OCI-LY7 (cell line): ENCODE measurements around the gene PDGFRA. TPM values are rescaled to one million over a fixed set of nuclear protein-coding genes. Genes with fewer than 3 reads are reported as not detected.

Experiments used
- Bru-seq: library from RNA; stranded (reverse); fragments of 400-500 nt; gene quantifications from one replicate; lab custom pipeline; 2021; lab: Mats Ljungman, UMichigan
- BruChase-seq, 2 experiments: library from RNA; stranded (reverse); fragments of 400-500 nt; gene quantifications; one replicate each; lab custom pipeline; 2021; lab: Mats Ljungman, UMichigan
- BruUV-seq: library from RNA; stranded (reverse); fragments of 400-500 nt; replicated peaks from 2 replicates; lab custom pipeline; 2021; lab: Mats Ljungman, UMichigan
- CTCF ChIA-PET: fragments of 300-600 bp; sonication (Branson Sonifier 250); formaldehyde crosslinking; loops from one replicate; lab custom pipeline; 2022; ENCODE audit warnings: antibody characterized with exemption; ENCODE audit not compliant: unreplicated experiment; lab: Charles Lee
- POLR2A ChIA-PET: fragments of 300-600 bp; sonication (Branson Sonifier 250); formaldehyde crosslinking; loops from one replicate; lab custom pipeline; 2022; ENCODE audit warnings: antibody characterized with exemption; lab: Charles Lee
- DNase-seq: peaks from one replicate; pipeline ENCODE4 v3.0.0-alpha.2; 2015; ENCODE audit warnings: low spot score
- H2AFZ ChIP-seq: fragments of 200-600 bp; sonication (generic), shearing (Covaris generic); 2 replicates; pipeline ENCODE4 v1.6.1; 2014; ENCODE audit warnings: mild to moderate bottlenecking, antibody characterized with exemption, low read length, moderate library complexity
- H3K27ac ChIP-seq: fragments of 200-600 bp; sonication (generic); 2 replicates; pipeline ENCODE4 v1.5.1; 2014; ENCODE audit warnings: mixed run types, low read depth, mild to moderate bottlenecking, moderate library complexity, low read length, inconsistent platforms; ENCODE audit not compliant: poor library complexity, severe bottlenecking
- H3K36me3 ChIP-seq: fragments of 200-600 bp; sonication (generic); 2 replicates; pipeline ENCODE4 v1.6.1; 2014; ENCODE audit warnings: mild to moderate bottlenecking, antibody characterized with exemption, low read length, moderate library complexity, mixed read lengths; ENCODE audit not compliant: insufficient read depth
- H3K4me1 ChIP-seq: fragments of 200-600 bp; sonication (generic); 2 replicates; pipeline ENCODE4 v1.5.1; 2014; ENCODE audit warnings: mild to moderate bottlenecking, low read length; ENCODE audit not compliant: insufficient read depth, poor library complexity, severe bottlenecking
- H3K4me2 ChIP-seq: fragments of 200-600 bp; sonication (generic); 2 replicates; pipeline ENCODE4 v1.6.1; 2014; ENCODE audit warnings: mild to moderate bottlenecking, low read length
- H3K4me3 ChIP-seq: fragments of 200-600 bp; sonication (generic); 2 replicates; pipeline ENCODE4 v1.5.1; 2014; ENCODE audit warnings: mild to moderate bottlenecking, low read depth, low read length; ENCODE audit not compliant: poor library complexity, severe bottlenecking
- H3K79me2 ChIP-seq: fragments of 200-600 bp; sonication (generic); 2 replicates; pipeline ENCODE4 v1.6.1; 2016; ENCODE audit warnings: low read depth, mild to moderate bottlenecking, low read length, moderate library complexity, mixed read lengths; ENCODE audit not compliant: insufficient read depth
- H3K9me2 ChIP-seq: fragments of 200-600 bp; sonication (generic); 2 replicates; pipeline ENCODE4 v1.6.1; 2016; ENCODE audit warnings: mild to moderate bottlenecking, low read length, mixed read lengths; ENCODE audit not compliant: insufficient read depth
- H3K9me3 ChIP-seq: fragments of 200-600 bp; sonication (generic); 2 replicates; pipeline ENCODE4 v1.6.1; 2014; ENCODE audit warnings: mild to moderate bottlenecking, mixed run types, low read length, mixed read lengths
- H4K20me1 ChIP-seq: fragments of 200-600 bp; sonication (generic); 2 replicates; pipeline ENCODE4 v1.6.1; 2014; ENCODE audit warnings: mild to moderate bottlenecking, antibody characterized with exemption, low read length, moderate library complexity, mixed read lengths; ENCODE audit not compliant: insufficient read depth
- CTCF ChIP-seq: fragments of 200-600 bp; sonication (generic); conservative IDR thresholded peaks from 2 replicates; pipeline ENCODE4 v1.5.1; 2014; ENCODE audit warnings: mild to moderate bottlenecking, antibody characterized with exemption, low read length, moderate library complexity, mixed read lengths
- EZH2phosphoT487 ChIP-seq: fragments of 200-600 bp; sonication (generic); IDR thresholded peaks from 2 replicates; pipeline ENCODE4 v1.6.1; 2018; ENCODE audit warnings: low read depth, borderline replicate concordance, mild to moderate bottlenecking, mixed run types, antibody characterized with exemption, low read length, moderate library complexity, mixed read lengths
- intact Hi-C: fragments of 100-400 bp; cut with micrococcal nuclease; formaldehyde crosslinking; loops from one replicate; pipeline ENCODE4 v1.10.0; 2022; ENCODE audit not compliant: unreplicated experiment
- long read RNA-seq: library from polyadenylated mRNA; stranded (forward); transcript quantifications from one replicate; pipeline ENCODE4 v2.0.0, GENCODE V29; 2022
- total RNA-seq, 2 experiments: library from RNA; depleted of rRNA in 1 of 2; stranded (reverse); fragments of >200 nt in 1 of 2; shearing (Covaris generic) in 1 of 2; gene quantifications; 2 replicates each; pipeline ENCODE4 v1.2.3, GENCODE V29; 2014 to 2022

PDGFRA gene
- total RNA-seq (2014; rRNA removed; shearing (Covaris generic)) (not detected in 2 replicates), total RNA-seq (2022) (not detected in 2 replicates), Bru-seq, nascent RNA (not detected), BruChase-seq, experiment 1, labeled RNA remaining after a 6-hour chase (not detected), BruChase-seq, experiment 2, labeled RNA remaining after a 2-hour chase (not detected)
- long read RNA-seq, result 0 reads

DNA sequence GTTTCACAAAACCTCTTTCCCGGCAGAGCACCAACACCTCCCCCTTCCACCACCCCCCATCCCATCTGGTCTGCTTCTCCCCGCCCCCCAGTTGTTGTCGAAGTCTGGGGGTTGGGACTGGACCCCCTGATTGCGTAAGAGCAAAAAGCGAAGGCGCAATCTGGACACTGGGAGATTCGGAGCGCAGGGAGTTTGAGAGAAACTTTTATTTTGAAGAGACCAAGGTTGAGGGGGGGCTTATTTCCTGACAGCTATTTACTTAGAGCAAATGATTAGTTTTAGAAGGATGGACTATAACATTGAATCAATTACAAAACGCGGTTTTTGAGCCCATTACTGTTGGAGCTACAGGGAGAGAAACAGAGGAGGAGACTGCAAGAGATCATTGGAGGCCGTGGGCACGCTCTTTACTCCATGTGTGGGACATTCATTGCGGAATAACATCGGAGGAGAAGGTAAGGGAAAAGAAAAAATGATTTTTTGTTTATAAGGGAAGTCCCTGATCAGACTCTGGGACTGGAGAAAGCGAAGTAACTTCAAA lies at the start of gene PDGFRA:
PDGFRA (plus strand) TSS at position 333 of the 541 bp plus-strand sequence. CDS start 29,476 bp downstream, outside the sequence.
- TF ChIP-seq EZH2phosphoT487 (no peak), CTCF (no peak)
- no peak within 1 kb of the TSS for H3K4me3 ChIP-seq
- POLR2A ChIA-PET, result interaction anchor here (0.6 kb wide), 1 partner anchor 1877 kb away, joined by 3 read pairs; no protein-coding TSS in a partner anchor
- H3K36me3 ChIP-seq, result no peaks in the 10 kb centered on the region
- intact Hi-C loops, result no loop called here
- CTCF ChIA-PET, result no interaction called here
- no peaks in the 10 kb centered on the region for H3K9me3 ChIP-seq
- no peak for DNase-seq
- no peaks in the 10 kb centered on the region for H4K20me1 ChIP-seq
- H3K4me2 ChIP-seq, result peak within 1 kb of the TSS; percentile 25; the same call in 1 of the 2 replicates
- H2AFZ ChIP-seq, result no peak within 1 kb of the TSS
- no peaks in the 10 kb centered on the region for H3K79me2 ChIP-seq
- H3K27ac ChIP-seq, result no peak within 1 kb of the TSS
- no peaks in the 10 kb centered on the region for H3K9me2 ChIP-seq
- BruUV-seq, result no TSS peak
- peaks cover 3% of the 10 kb centered on the region for H3K4me1 ChIP-seq

DNA sequence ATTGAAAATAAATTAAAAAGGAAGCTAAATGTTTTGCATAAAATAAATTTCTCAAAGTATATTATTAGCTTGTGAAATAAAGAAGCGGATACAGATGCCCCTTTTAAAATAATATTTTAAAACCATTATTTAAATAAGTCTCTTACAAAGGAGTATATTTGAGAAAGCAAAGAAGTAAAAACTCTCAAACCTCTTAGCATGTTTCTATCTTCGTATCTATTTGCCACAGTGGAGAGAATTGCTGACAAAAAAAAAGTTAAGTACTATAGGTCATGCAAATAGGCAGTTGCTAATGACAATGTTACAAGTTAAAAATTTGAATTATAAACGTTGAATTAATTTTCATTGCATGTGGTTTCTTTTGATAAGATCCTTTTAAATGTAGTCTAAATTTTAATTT lies 44.5 kb upstream of the PDGFRA start:
- Histone ChIP-seq H4K20me1 (no peaks in the 10 kb centered on the region), H3K9me2 (no peaks in the 10 kb centered on the region), H3K4me1 (peaks cover 13% of the 10 kb centered on the region), H3K27ac (no peak overlapping the region), H3K9me3 (no peaks in the 10 kb centered on the region), H2AFZ (peak overlapping the region; percentile 48), H3K79me2 (no peaks in the 10 kb centered on the region), H3K4me3 (no peak overlapping the region), H3K36me3 (no peaks in the 10 kb centered on the region), H3K4me2 (peak overlapping the region; percentile 37)
- POLR2A ChIA-PET, result interaction anchor here (0.7 to 1.1 kb wide), 5 partner anchors 10 to 1177 kb away, joined by 3 to 9 read pairs (median 3); no protein-coding TSS in a partner anchor
- DNase-seq, result no peak
- CTCF ChIA-PET, result interaction anchor here (0.7 kb wide), 1 partner anchor 1900 kb away, joined by 4 read pairs; no protein-coding TSS in a partner anchor
- intact Hi-C loops, result no loop called here
- BruUV-seq, result no TSS peak
- no peak for TF ChIP-seq CTCF
